ENCODE measurements around the gene RPS4Y1.

RPS4Y1 gene

DNA sequence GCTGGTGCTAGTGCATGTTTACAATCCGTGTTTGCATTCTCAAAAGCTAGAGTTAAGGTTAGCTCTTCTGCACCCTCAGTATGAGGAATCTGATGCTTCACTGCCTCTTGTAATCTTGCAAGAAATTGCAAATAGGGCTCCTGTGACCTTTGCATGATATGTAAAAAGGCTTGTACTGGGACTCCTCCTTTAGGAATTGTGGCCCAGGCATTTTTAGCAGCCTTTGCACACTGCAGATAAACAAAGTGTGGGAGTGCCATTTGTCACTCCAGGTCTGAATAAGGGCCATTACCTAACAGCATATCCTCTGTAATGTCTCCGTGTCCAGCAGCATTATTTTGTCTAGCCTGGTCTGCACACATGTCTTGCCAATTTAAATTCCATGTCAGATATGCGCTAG is 44.5 kb downstream of the RPS4Y1 start:
- DNase-seq = no peak

DNA sequence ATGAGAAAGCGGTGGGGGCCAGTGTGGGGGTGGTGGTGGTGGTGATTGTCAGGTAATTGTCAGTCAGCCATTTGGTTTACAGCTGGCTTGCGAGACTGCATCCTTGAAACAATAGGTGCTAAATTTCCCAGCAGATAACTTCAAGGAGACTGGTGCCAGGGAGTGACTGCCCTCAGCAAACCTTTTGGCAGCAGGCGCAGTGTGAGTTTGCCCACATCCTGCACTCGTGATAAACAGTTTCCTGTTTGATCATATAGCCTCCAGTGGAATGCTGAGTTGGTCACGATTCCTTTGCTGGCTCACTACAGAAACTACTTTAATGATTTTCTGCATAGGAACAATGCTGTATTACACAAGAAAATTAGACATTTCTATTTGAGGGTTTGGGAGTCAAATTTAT is 46.0 kb downstream of the RPS4Y1 start:
- DNase-seq = peak; percentile 48

DNA sequence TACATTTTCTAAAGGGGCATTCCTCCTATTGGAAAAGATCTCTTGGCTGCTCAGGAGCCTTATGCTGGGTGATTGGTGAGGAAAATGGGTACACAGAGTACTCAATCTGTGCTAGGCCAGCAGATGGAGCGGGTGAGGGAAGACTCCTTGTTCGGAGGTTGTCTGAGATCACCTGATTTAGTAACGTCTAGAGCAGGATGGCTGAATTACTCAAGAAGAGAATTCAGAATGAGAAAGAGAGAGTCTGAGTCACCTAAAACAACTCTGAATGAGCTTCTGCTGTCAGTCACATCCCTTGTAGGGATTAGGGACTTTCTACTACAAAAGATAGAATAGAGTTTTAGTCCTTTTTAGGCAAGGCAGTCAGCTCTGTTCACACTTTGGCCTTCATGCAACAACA is 46.6 kb downstream of the RPS4Y1 start:
- peak; percentile 41 for DNase-seq

DNA sequence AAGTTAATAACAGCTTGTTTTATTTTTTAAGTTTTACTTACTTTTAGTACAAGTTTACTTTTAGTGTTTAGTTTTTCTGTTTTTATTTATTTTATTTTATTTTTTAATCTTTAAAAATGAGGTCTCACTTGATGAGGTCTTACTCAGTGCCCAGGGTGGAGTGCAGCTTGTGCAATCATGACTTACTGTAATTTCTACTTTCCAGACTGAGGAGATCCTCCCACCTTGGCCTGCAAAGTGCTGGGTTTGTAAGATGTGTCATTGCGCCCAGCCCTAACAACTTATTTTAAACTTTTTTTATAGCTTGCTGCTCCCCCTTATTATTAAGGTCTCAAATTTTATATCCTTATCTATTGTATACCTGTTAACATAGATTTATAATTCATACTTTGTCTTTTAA is 52.1 kb downstream of the RPS4Y1 start:
- no peak for DNase-seq

DNA sequence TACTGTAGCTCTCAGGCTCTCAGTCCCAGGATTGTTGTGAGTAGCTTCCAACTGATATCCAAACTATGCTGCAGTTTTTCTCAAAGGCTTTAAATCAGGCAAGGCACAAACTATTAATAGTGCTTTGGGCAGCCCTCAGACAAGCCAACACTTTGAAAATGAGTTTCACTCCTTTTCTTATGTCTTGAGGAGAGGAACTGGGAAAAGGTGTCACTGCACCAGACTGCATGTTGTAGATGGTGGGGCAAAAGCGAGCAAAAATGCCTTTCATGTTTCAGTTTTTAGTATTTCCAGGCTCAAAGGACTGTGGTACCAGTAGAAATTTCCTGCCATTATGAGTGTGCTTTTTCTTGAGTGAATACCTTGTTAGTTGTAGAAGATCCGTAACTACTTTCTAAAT is 54.6 kb downstream of the RPS4Y1 start:
- DNase-seq = no peak

DNA sequence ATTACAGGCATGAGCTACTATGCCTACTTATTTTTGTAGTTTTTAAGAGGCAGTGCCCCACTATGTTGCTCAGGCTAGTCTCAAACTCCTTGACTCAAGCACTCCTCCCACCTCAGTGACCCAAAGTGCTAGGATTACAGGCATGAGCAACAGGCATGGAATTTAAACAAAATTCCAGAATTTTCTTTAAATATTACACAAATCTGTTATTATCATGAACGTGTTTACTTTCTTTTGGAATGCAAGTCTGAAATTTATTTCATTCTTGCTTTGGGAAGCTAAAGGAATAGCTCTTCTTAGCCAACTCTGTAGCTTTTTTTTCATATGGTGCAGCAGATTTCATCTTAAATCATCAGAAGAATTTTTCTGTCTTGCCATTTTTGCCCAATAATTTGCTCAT is 66.0 kb downstream of the RPS4Y1 start:
- no peak for DNase-seq

DNA sequence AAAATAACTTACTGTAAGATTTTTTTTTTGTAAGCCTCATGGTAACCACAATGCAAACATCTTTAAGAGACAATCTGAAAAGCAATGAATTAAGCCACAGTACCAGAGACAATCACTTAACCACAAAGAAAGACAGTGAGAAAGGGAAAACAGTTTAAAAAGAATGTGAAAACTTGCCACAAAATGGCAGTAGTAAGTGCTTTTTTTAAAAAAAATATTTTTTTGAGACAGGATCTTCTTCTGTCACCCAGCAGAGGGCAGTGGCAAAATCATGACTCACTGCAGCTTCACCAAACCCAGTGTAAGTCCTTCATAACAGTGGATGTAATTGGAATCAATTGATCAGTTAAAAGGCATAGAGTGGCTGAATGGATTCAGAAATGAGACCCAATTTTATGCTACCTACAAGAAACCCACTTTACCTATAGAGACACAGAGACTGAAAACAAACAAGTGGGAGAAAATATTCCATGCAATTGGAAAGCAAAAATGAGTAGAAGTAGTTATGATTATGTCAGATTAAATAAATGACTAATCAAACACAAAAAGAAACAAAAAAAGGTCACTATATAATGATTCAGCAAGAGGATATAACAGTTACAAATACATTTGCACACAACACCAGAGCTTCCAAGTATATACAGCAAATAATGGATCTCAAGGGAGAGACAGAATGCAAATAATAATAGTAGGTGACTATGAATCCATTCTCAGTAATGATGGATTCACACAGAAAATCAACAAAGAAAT is 71.8 kb downstream of the RPS4Y1 start:
- DNase-seq = peak; percentile 44
